Measurements from ENCODE around the gene NID2. TPM values are rescaled to one million over a fixed set of nuclear protein-coding genes. Genes with fewer than 3 reads are reported as not detected.

The NID2 gene
- total and polyA plus RNA-seq, 2 of the 4 experiments (the other 2 are of a cell fraction), result 101 to 303 TPM

GRCh38 chr14:52072266-52072780 lies 3.5 kb upstream of the NID2 start:
- Histone ChIP-seq H3K14ac (replicated peaks; ENCODE audit: low read depth, low read length) (peak overlapping the region; percentile 83), H2AK5ac (ENCODE audit: low read depth, low read length) (peak overlapping the region; percentile 97), H2BK5ac (ENCODE audit: low read depth, low read length, poor library complexity, severe bottlenecking) (peak overlapping the region; percentile 57), H3K23ac (ENCODE audit: low read depth, low read length) (peak overlapping the region; percentile 66), H3K9ac (ENCODE audit: low read depth, low read length) (0 out of 2 replicates have a peak overlapping the region, but pooled peaks have one; percentile 4), H3K79me1 (ENCODE audit: low read depth in 1 of 2, low read length in 2 of 2) (peaks cover 10 to 54% of the 10 kb centered on the region in 2 experiments), H3K9me3 (ENCODE audit: control insufficient read depth, insufficient read depth, low read length) (no peaks in the 10 kb centered on the region), H2BK20ac (ENCODE audit: low read depth, low read length) (peak overlapping the region; percentile 96), H3K4ac (ENCODE audit: low read depth, low read length) (peak overlapping the region; percentile 92), H2AFZ (replicated peaks; ENCODE audit: low read length, poor library complexity) (peak overlapping the region; percentile 39), H3K4me3 (ENCODE audit: insufficient read depth, low read depth, low read length) (no peak overlapping the region), H3K27ac (ENCODE audit: insufficient read depth, low read length) (peak overlapping the region; percentile 88), H2AK9ac (replicated peaks; ENCODE audit: low read depth, low read length, poor library complexity) (peak overlapping the region; percentile 51), H3K9me1 (ENCODE audit: insufficient read depth, low read length) (peaks cover 19% of the 10 kb centered on the region), H2BK15ac (ENCODE audit: low read depth, low read length) (peak overlapping the region; percentile 84; the same call in 2 of the 3 replicates), H4K91ac (ENCODE audit: insufficient read depth, low read depth, low read length) (peak overlapping the region; percentile 82), H3K36me3 (ENCODE audit: control insufficient read depth, insufficient read depth, low read length) (no peaks in the 10 kb centered on the region; the same call in 1 of the 2 replicates), H4K20me1 (ENCODE audit: insufficient read depth, low read length) (no peaks in the 10 kb centered on the region), H4K5ac (ENCODE audit: low read depth, low read length) (peak overlapping the region; percentile 2), H3K27me3 (ENCODE audit: control insufficient read depth, insufficient read depth, low read length) (no peaks in the 10 kb centered on the region), H3K56ac (ENCODE audit: extremely low read depth, insufficient read depth, low read length) (peak overlapping the region; percentile 36; the same call in 1 of the 2 replicates), H3K18ac (ENCODE audit: low read depth, low read length) (peak overlapping the region; percentile 3), H3K4me2 (ENCODE audit: low read depth, low read length) (peak overlapping the region; percentile 2; the same call in 1 of the 2 replicates), H3K4me1 (ENCODE audit: control insufficient read depth, insufficient read depth, low read length) (peaks cover 27% of the 10 kb centered on the region), H2BK120ac (ENCODE audit: low read depth, low read length) (peak overlapping the region; percentile 95), H4K8ac (ENCODE audit: low read depth in 2 of 2, low read length in 2 of 2) (peak overlapping the region; percentile 64 to 69; a peak in 3 of 4 replicates)
- dilution Hi-C loops (cut with HindIII; ENCODE audit: low sequenced_read_pairs, unreplicated experiment), result no loop called here
- POLR2A ChIA-PET (ENCODE audit: unreplicated experiment), result no interaction called here
- BruUV-seq (replicated peaks), result no TSS peak
- in situ Hi-C loops (cut with MboI; ENCODE audit: low sequenced_read_pairs), result no loop called here
- CTCF ChIA-PET, result interaction anchor here (0.6 to 2.7 kb wide), 6 partner anchors 9 to 482 kb away, joined by 3 to 19 read pairs (median 4); no protein-coding TSS in a partner anchor
- no CpG with 5 or more reads among the region's 2 CpGs for WGBS, 2 experiments (ENCODE audit: extremely low coverage in 2 of 2, insufficient read length in 1 of 2)
- TF ChIP-seq FOS (IDR thresholded peaks at IDR 0.05; ENCODE audit: low read depth, low read length), result no peak
- no peak for TF ChIP-seq CEBPB (IDR thresholded peaks at IDR 0.05; ENCODE audit: low read depth, low read length)
- TF ChIP-seq NFE2L2 (IDR thresholded peaks at IDR 0.05; ENCODE audit: low read depth, low read length), result no peak
- TF ChIP-seq POLR2A (IDR thresholded peaks at IDR 0.05; ENCODE audit: low read depth, low read length), result no peak
- no peak for TF ChIP-seq MAFK (IDR thresholded peaks at IDR 0.05; ENCODE audit: low read depth, low read length)
- no peak for TF ChIP-seq MAZ (IDR thresholded peaks at IDR 0.05; ENCODE audit: borderline replicate concordance, low read depth, low read length)
- TF ChIP-seq SMC3 (IDR thresholded peaks at IDR 0.05; ENCODE audit: low read depth, low read length), result no peak
- no peak for TF ChIP-seq RFX5 (IDR thresholded peaks at IDR 0.05; ENCODE audit: low read depth, low read length)
- TF ChIP-seq, protein P1, sequence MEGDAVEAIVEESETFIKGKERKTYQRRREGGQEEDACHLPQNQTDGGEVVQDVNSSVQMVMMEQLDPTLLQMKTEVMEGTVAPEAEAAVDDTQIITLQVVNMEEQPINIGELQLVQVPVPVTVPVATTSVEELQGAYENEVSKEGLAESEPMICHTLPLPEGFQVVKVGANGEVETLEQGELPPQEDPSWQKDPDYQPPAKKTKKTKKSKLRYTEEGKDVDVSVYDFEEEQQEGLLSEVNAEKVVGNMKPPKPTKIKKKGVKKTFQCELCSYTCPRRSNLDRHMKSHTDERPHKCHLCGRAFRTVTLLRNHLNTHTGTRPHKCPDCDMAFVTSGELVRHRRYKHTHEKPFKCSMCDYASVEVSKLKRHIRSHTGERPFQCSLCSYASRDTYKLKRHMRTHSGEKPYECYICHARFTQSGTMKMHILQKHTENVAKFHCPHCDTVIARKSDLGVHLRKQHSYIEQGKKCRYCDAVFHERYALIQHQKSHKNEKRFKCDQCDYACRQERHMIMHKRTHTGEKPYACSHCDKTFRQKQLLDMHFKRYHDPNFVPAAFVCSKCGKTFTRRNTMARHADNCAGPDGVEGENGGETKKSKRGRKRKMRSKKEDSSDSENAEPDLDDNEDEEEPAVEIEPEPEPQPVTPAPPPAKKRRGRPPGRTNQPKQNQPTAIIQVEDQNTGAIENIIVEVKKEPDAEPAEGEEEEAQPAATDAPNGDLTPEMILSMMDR (conservative IDR thresholded peaks at IDR 0.05; ENCODE audit: low read depth, low read length), result no peak
- no peak for TF ChIP-seq BHLHE40 (IDR thresholded peaks at IDR 0.05; ENCODE audit: low read depth, low read length)
- intact Hi-C loops (cut with micrococcal nuclease), result no loop called here
- DNase-seq (no peak), ATAC-seq (ENCODE audit: low read depth) (no peak)
